ENCODE data around the gene KCNK15.
"Not testable (repeated sequence)": the region's sequence is repeated elsewhere in the genome, so short reads cannot be mapped to it uniquely, and the experiment has no call there.

The KCNK15 gene

GRCh38 chr20:44745598-44746366 is at the start of gene KCNK15:
KCNK15 (plus strand) TSS chr20:44745865; CDS start chr20:44745911, 46 bp downstream.
- no peak for DNase-seq

- peak; percentile 85 for DNase-seq
Observed at GRCh38 chr20:44696315-44696714, 49.4 kb upstream of the KCNK15 start.

GRCh38 chr20:44697041-44697440 is 48.6 kb upstream of the KCNK15 start:
- DNase-seq, result not testable (repeated sequence)

- no peak for DNase-seq
Observed at GRCh38 chr20:44698351-44698750, 47.3 kb upstream of the KCNK15 start.

GRCh38 chr20:44700306-44700705 is 45.4 kb upstream of the KCNK15 start:
- DNase-seq, result peak; percentile 77

GRCh38 chr20:44701118-44701857 is 44.4 kb upstream of the KCNK15 start:
- peak; percentile 79 for DNase-seq

GRCh38 chr20:44701858-44702256 is 43.8 kb upstream of the KCNK15 start:
- DNase-seq, result no peak

- DNase-seq, result peak; percentile 34
Observed at GRCh38 chr20:44702776-44703175, 42.9 kb upstream of the KCNK15 start.

- DNase-seq, result no peak
Observed at GRCh38 chr20:44703183-44703925, 42.3 kb upstream of the KCNK15 start.

GRCh38 chr20:44703956-44704488 is 41.6 kb upstream of the KCNK15 start:
- DNase-seq, result no peak

- DNase-seq, result no peak
Observed at GRCh38 chr20:44704551-44704971, 41.1 kb upstream of the KCNK15 start.

- DNase-seq, result no peak
Observed at GRCh38 chr20:44705364-44706094, 40.1 kb upstream of the KCNK15 start.

GRCh38 chr20:44706301-44707017 is 39.2 kb upstream of the KCNK15 start:
- DNase-seq, result peak; percentile 17

- no peak for DNase-seq
Observed at GRCh38 chr20:44707018-44707579, 38.6 kb upstream of the KCNK15 start.

- no peak for DNase-seq
Observed at GRCh38 chr20:44709380-44709779, 36.3 kb upstream of the KCNK15 start.

- DNase-seq, result no peak
Observed at GRCh38 chr20:44709797-44710196, 35.9 kb upstream of the KCNK15 start.

GRCh38 chr20:44711237-44711636 is 34.4 kb upstream of the KCNK15 start:
- no peak for DNase-seq

- DNase-seq, result no peak
Observed at GRCh38 chr20:44714102-44714700, 31.5 kb upstream of the KCNK15 start.

- DNase-seq, result no peak
Observed at GRCh38 chr20:44714701-44715498, 30.8 kb upstream of the KCNK15 start, which contains the start of gene CCN5. CCN5 (plus strand) TSS chr20:44715369; CDS start chr20:44715391, 22 bp downstream.
